PFSK-1 (cell line): ENCODE data around the gene COL11A2.

Source experiments
- FOXP2 ChIP-seq: optimal IDR thresholded peaks from 2 replicates; pipeline ENCODE3; 2011; ENCODE audit warnings: borderline replicate concordance, control low read depth, inconsistent platforms; ENCODE audit not compliant: insufficient read depth; ENCODE audit errors: extremely low read length, extremely low read depth
- POLR2AphosphoS5 ChIP-seq: IDR thresholded peaks from 2 replicates; pipeline ENCODE4 v1.6.1; 2012; ENCODE audit warnings: low read depth, mild to moderate bottlenecking, control low read depth, low read length, moderate library complexity
- SIN3A ChIP-seq: IDR thresholded peaks from 2 replicates; pipeline ENCODE4 v1.6.1; 2012; ENCODE audit warnings: mild to moderate bottlenecking, low read length, moderate library complexity, borderline replicate concordance; ENCODE audit not compliant: insufficient read depth
- TAF1 ChIP-seq: IDR thresholded peaks from 2 replicates; pipeline ENCODE4 v1.6.1; 2012; ENCODE audit warnings: low read length, control low read depth, borderline replicate concordance; ENCODE audit not compliant: insufficient read depth
- TF ChIP-seq, protein P1 (sequence below), 2 experiments: IDR thresholded peaks; 2 replicates each; pipeline versions ENCODE4 v1.6.1 to v1.8.0; 2011 to 2012; ENCODE audit warnings: low read depth in 2 of 2, low read length in 2 of 2, control low read depth in 1 of 2, inconsistent platforms in 1 of 2, mild to moderate bottlenecking in 1 of 2, moderate library complexity in 1 of 2; ENCODE audit not compliant: insufficient read depth in 1 of 2

DNA sequence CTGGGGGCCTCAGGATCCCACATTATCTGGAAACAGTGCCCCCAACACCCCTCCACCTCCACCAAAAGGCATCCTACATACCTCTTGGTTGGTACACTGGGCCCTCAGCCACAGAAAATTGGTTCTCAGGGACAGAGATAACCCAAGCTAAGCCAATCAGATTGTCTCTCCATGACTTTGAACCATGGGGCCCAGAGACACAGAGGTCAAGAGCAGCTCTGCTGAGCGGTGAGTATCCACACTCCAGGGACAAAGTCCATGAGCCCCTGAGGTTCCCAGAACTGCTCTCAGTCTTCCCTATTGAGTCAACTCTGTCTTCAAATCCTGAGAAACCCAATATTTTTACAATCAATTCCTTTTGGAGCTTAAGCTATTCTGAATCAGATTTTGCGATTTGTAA lies 35.3 kb downstream of the COL11A2 start:
- TF ChIP-seq SIN3A = no peak
- no peak for TF ChIP-seq POLR2AphosphoS5
- TF ChIP-seq TAF1 = no peak
- no peak for TF ChIP-seq FOXP2
- TF ChIP-seq, protein P1, sequence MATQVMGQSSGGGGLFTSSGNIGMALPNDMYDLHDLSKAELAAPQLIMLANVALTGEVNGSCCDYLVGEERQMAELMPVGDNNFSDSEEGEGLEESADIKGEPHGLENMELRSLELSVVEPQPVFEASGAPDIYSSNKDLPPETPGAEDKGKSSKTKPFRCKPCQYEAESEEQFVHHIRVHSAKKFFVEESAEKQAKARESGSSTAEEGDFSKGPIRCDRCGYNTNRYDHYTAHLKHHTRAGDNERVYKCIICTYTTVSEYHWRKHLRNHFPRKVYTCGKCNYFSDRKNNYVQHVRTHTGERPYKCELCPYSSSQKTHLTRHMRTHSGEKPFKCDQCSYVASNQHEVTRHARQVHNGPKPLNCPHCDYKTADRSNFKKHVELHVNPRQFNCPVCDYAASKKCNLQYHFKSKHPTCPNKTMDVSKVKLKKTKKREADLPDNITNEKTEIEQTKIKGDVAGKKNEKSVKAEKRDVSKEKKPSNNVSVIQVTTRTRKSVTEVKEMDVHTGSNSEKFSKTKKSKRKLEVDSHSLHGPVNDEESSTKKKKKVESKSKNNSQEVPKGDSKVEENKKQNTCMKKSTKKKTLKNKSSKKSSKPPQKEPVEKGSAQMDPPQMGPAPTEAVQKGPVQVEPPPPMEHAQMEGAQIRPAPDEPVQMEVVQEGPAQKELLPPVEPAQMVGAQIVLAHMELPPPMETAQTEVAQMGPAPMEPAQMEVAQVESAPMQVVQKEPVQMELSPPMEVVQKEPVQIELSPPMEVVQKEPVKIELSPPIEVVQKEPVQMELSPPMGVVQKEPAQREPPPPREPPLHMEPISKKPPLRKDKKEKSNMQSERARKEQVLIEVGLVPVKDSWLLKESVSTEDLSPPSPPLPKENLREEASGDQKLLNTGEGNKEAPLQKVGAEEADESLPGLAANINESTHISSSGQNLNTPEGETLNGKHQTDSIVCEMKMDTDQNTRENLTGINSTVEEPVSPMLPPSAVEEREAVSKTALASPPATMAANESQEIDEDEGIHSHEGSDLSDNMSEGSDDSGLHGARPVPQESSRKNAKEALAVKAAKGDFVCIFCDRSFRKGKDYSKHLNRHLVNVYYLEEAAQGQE (IDR thresholded peaks at IDR 0.05; ENCODE audit: insufficient read depth in 1 of 2, low read depth in 2 of 2, low read length in 2 of 2) = no peak
